ENCODE data around the gene PCBD2. TPM values are rescaled to one million over a fixed set of nuclear protein-coding genes. Genes with fewer than 3 reads are reported as not detected.
"Not testable (repeated sequence)": the region's sequence is repeated elsewhere in the genome, so short reads cannot be mapped to it uniquely, and the experiment has no call there.

Gene PCBD2
- total RNA-seq, 1 donor from 2014 or later = 7.0 TPM

DNA sequence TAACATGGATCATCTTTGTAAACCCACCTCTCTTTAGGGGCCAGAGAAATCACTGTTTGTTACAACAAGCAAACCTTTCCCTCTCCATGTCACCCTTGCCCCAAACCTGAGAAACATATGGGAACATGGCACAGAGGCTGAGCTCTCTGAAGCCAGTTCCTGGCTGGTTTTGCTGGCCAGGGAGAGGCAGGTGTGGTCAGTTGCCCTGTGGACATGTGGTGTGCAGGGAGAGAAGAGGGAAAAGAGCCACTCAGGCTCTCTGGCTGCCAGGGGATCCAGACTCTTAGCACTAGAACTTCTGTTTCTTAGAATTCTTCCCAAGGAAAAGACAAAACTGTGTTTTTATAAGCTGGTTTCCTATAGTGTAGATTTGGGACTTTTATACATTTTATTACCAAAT lies 58.2 kb downstream of the PCBD2 start:
- DNase-seq = no peak

DNA sequence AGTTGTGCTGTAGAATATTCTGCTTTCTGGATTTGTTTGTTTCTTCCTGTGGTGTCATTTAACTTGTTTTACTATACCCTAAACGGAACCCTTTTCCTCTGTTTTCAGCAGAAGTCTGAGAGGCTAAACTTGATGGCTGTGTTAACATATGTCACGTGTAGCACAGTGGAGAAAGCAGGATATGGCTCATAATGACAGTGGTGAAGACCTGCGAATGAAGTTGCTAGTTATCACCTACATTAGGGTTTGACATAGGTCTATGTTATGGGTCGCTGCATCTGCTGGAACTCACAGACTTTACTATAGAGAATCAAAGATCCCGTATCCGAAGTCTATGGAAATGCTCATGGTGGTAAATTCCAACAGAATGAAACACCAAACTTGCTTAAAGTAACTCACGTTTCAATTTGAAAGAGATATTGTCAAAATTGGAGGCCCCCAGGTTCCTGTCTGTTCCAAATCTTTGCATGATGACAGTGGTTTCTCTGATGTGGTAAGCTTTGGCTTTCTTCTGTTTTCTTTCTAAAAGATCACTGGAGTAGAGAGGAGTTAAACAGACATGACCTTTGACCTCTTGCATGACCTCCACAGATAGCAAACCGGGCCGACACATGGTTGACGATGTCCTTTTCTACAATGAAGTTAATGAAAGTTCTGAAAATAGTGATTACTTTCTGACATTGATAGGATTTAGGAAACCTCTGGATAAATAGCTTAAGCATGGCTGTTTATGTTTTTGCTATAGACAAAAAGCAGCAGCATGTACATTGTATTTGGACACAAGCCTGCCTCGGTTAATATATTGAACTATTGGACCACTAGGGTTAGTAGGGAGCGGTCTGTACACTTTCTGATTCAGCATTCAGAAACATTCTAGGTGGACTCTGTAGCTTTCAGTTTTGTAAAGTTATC lies 59.7 kb downstream of the PCBD2 start:
- DNase-seq = no peak

DNA sequence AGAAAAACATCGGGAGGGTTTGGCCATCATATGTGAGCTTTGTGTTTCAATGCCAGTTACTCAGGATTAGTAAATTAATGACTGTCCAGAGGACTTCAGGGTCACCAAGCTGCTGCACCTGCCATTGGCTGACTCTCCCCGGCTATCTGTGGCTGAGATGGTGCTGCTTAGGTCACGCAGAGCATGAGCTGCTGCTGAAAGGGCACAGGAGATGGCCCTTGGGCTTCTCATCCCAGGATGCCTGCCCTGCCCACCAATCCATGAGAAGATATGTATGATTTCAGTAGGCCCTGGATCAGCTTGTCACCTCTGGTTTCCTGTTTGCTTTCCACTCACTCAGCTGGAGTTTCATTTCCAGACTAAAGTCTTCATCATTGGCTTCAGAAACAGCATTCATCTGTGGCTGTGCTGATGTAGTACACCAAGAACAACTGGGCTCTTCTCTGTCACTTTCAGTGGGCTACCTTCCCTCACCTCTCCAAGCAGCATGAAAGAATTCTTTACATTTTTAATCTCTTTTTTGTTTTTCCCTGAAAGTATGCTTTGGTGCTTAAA lies 60.4 kb downstream of the PCBD2 start:
- DNase-seq = no peak

DNA sequence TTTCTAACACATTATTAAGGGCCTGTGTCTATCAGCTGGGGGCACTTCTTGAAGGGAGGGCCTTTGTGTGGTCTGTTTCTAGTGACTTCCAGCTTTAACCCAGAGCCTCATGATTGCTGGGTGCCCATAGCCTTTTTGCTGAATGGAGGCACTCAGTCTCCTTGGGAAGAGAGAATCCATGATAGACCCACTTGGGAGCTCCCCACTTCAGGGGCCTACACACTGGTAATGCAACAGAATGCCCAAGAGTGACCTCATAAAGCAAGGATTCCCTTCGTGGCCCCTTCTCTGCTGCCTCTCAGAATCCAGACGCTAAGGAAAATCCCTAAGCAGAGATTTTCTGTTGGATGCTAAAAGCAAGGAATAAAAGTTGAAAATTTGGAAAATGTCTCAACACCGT lies 62.7 kb downstream of the PCBD2 start, which contains the start of gene CATSPER3:
CATSPER3 (plus strand) TSS at position 301 of the 400 bp plus-strand sequence; CDS start at position 386, 85 bp downstream.
- no peak for DNase-seq

DNA sequence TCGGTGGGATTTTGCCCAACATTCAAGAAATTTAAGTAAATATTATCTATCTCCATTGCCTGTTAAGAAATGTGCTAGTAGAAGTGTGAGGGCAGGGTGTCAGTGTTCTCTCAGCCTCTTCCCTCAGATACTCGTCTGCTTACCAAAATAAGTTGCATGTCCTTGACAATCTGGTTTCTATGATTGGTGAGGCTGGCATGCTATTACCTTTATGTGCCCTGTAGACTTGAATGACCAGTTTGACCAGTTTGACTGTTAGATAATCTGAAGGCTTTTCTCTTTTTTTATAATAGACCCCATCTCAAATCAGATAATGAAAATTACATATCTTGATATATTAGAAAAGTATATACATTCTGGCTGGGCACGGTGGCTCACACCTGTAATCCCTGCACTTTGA lies 63.1 kb downstream of the PCBD2 start:
- DNase-seq = no peak

DNA sequence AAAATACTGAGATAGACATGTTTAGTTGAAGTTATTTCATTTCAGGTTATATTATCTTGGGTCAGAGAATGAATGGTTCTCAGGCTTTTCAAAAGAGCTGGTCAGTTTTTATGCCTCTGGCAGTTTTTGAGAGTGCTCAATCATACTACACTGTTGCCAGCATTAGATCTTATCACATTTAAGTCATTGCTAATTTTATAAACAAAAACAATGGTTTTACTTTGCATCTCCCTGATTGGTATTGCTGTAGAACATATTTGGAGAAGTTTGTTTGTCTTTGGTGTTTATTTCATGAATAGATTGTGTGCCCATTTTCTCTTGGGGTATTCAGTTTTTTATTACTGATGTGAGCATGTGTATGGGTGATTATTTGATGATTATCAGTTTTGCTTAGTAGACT lies 64.2 kb downstream of the PCBD2 start:
- no peak for DNase-seq

DNA sequence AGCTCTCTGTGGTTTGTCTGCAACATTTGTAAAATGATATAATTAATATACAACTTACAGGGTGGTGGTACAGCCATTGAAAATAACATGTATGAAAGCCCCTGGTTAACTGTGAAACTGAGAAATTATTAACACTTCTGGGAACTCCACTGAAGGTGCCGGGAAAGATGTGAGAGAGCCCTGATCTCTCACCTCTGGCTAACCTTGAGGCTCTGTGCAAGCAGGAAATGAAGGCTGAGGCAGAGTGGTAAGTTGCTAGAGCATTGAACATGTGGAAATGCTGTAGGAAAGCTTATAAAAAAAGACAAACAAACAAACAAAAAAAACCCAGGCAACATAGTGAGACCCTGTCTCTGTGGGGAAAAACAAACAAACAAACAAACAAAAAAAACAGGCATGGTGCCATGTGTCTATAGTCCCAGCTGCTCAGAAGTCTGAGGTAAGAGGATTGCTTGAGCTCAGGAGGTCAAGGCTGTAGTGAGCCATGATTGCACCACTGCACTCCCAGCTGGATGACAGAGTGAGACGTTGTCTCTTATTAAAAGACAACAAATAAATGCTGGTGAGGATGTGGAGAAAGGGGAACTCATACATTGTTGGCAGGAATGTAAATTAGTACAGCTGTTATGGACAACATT lies 70.3 kb downstream of the PCBD2 start:
- DNase-seq = no peak

DNA sequence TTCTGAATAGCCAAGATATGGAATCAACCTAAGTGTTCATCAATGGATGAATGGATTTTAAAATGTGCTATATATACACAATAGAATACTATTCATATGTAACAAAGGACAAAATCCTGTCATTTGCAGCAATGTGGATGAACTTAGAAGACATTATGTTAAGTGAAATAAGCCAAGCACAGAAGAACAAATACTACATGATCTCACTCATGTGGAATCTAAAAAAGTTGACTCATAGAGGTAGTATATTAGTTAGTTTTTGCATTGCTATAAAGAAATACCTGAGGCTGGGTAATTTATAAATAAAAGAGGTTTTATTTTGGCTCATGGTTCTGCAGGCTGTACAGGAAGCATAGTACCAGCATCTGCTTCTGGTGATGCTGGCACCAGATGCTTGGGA lies 70.9 kb downstream of the PCBD2 start:
- DNase-seq = no peak

DNA sequence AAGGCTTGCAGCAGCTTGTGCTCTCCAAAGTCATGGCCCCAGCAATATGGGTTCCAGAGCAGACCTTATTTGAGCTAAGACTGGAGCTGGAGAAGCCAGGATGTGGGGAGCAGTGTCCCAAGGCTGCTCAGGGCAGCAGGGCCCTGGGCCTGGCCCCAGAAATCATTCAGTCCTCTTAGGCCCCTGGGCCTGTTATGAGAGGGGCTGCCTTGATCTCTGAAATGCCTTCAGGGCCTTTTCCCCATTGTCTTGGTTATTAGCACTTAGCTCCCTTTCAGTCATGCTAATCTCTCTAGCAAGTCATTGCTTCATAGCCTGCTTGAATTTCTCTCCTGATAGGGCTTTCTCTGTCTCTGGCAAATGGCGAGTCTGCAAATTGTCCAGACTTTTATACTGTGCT lies 71.9 kb downstream of the PCBD2 start:
- no peak for DNase-seq

DNA sequence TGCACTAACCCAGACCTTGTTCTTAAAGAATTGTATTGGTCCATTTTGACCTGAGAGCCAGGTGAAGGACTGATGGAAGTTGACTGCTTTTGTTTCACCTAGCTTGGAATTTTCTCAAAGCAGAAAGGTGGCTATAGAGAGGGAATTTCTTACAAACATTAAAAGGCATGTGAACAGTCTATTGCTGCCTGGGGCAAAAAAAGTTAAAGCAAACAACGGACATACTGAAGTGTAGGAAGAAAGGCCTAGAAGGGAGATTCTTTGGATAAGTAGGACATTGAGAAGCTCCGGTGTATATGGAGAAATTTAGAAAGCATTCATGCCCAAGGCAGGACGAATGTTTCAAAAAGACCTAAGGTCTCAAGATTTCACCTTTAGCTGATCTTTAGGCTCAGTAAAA lies 74.5 kb downstream of the PCBD2 start:
- no peak for DNase-seq

DNA sequence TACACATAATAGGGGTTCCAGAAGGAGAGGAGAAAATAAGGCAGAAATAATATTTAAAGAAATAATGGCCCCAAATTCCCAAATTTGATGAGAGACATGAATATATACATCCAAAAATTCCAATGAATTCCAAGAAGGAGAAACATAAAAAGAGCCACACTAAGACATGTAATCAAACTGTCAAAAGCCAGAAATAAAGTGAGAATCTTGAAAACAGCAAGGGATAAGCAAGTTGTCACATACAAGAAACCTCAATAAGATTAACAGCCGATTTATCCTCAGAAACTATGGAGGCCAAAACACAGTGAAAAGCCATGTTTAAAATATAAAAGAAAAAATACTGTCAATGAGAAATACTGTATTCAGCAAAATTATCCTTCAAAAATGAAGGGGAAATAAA lies 77.3 kb downstream of the PCBD2 start:
- DNase-seq = no peak

DNA sequence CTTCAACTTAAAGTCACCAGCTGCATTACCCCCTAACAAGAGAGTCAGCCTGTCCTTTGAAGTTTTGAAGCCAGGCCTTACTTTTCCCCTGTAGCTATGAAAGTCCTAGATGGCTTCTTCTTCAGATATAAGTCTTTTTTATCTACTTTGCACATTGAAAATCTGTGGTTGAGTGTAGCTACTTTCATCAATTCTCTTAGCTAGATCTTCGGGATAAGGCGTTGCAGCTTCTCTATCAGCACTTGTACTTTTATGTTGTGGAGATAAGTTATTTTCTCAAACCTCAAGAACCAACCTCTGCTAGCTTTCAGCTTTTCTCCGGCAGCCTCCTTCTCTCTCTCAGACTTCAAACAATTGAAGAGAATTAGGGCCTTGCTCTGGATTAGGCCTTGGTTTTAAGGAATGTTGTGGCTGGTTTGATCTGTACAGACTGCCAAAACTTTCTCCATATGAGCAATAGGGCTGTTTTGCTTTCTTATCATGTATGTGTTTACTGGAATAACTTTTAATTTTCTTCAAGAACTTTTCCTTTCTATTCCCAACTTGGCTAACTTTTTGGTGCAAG lies 84.4 kb downstream of the PCBD2 start:
- DNase-seq = no peak

DNA sequence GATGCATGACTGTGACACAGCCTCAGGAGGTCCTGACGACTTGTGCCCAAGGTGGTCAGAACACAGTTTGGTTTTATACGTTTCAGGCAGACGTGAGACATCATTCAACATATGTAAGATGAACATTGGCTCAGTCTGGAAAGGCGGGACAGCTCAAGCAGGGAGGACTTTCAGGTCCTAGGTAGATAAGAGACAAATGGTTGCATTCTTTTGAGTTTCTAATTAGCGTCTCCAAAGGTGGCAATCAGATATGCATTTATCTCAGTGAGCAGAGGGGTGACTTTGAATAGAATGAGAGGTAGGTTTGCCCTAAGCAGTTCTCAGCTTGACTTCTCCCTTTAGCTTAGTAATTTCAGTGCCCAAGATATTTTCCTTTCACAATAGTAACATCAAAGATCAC lies 85.3 kb downstream of the PCBD2 start:
- not testable (repeated sequence) for DNase-seq

DNA sequence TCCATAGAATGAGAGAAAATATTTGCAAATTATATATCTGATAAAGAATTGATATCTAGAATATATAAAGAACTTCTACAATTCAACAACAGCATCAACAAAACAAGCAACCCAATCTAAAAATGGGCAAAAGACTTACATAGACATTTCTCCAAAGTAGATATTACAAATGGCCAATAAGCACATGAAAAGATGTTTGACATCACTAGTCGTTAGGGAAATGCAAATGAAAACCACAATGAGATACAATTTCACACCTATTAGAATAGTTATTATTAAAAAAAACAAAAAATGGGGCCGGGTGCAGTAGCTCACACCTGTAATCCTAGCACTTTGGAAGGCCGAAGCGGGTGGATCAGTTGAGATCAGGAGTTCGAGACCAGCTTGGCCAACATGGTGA lies 87.2 kb downstream of the PCBD2 start:
- DNase-seq = no peak

DNA sequence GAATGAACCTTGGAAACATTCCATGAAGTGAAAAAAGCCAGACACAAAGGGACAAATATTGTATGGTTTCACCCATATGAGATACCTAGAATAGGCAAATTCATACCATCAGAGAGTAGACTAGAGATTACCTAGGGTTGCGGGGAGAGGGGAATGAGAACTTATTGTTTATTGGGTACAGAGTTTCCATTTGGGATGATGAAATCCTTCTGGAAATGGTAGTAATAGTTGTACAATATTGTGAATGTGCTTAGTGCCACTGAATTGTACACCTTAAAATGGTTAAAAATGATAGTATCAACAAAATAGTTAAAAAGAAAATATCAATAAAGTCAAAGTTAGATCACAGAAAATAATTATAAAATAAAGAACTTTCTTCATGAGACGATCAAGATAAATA lies 88.2 kb downstream of the PCBD2 start:
- DNase-seq = no peak

DNA sequence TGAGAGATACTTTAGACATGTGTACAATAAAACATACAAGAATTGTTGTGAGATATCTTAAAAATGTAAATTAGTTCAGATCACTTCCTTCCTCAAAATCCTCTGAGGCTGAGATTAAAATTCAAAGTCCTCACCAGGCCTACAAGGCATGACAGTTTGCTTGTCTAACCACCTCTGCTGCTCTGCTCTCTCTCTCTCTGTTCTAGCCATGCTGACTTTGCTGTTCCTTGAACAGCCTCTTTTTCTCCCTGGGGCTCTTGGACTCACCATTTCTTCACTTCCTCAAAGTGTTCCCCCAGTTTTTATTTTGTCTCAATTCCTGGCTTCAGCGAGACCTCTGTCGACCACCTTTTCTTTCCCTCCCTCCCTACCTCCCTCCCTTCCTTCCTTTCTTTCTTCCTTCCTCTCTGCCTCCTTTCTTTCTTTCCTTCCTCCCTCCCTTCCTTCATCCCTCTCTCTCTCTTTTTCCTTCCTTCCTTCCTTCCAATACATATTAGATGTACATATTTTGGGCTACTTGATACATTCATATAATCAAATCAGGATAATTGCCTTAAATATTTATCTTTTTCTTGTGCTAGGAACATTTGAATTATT lies 89.7 kb downstream of the PCBD2 start:
- DNase-seq = no peak

DNA sequence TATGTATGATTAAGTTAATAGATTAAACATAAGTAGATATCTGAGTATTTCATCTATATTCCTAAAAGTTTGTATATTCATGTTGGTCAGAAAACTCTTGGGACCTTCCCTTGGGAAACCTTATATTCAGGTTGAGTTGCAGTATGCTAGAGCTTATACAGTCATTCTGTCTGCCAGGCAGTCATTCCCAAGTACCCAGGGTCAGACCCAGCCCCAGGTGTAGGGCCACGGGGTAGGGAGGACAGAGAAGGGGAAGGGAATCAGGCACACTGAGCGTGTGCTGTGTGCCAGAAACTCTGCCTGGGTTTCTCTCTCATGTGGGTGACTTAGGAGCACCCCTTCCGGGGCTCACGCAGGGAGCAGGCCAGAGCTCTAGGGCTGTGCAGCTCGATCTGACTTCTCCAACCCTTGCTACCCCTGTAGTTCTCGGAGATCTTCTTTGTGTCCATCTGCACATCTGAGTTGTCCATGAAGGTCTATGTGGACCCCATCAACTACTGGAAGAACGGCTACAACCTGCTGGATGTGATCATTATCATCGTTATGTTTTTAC lies 91.0 kb downstream of the PCBD2 start:
- DNase-seq = no peak

DNA sequence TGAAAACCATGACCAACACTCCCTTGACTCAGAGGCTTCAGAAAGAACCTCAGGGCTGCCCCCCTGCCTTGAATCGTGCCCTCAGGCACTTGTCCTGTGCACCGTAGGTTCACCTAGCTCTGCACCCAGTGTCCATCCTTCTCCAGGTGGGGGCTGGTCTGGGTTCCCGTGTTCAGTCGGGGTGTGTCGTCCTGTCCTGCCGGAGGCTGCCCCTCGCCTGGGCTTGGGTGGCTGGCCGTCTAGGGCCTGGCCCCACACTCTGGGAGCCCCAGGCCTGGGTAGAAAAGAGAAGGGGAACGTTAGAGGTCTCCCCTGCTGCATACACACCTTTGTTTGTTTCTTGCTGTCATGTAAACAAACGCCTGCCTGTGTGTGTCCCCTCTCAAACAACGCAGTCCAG lies 92.1 kb downstream of the PCBD2 start:
- no peak for DNase-seq

DNA sequence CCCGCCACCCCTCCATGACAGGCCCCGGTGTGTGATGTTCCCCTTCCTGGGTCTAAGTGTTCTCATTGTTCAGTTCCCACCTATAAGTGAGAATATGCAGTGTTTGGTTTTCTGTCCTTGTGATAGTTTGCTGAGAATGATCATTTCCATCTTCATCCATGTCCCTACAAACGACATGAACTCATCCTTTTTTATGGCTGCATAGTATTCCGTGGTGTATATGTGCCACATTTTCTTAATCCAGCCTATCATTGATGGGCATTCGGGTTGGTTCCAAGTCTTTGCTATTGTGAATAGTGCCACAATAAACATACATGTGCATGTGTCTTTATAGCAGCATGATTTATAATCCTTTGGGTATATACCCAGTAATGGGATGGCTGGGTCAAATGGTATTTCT lies 93.1 kb downstream of the PCBD2 start:
- DNase-seq = not testable (repeated sequence)

DNA sequence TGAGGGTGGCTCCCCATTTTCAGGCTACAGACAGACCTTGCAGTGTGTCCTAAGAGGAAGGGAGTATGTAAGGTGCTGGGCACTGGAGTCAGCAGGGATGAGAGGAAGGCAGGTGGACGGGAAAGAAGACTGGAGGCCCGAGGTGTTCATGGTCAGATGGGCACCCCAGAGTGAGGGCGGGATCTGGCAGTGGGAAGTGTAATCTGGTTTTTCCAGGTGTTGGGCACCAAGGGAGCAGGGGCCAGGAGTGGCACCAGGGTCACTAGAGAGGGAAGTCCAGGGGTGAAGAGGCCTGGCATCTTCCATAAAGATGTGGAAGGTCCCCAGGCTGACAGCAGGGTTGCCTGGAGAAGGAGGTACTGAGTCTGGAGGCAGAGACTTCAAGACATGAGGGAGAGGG lies 99.4 kb downstream of the PCBD2 start:
- no peak for DNase-seq

DNA sequence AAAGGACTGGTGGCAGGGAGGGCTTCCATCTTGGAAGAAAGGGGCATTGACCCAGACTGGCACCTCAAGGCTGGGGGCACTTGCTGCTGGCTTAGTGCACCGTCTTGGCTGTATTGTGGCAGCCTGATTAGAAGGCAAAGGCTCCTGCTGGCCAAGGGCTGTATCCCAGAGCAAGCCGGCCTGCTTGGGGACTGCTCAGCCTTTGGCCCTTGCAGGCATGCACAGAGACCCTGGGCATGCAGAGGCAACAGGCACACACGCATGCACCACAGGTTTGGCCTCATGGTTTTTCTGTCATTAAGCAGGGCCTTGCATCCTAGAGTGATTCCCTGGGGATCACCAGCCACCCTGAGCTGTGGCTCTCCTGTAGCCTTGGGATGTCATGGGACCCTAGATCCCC lies 100.1 kb downstream of the PCBD2 start:
- DNase-seq = no peak

DNA sequence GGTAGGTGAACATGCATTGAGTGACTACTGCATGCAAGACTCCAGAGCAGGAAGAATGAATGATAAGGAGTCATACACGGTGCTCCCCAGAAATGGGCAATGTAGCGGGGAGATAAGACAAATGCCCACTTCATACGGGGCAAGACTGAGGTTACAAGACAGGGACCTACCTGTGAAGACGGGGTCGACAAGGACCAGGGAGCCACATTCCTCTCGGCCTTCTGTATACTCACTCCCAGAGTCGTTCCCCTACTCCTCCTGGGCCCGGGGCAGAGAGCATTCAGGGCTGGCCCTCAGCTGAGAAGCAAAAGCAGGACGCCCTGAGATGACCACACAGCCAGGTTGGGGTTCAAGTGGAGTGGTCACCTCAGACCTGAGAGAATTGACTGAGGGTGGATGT lies 102.4 kb downstream of the PCBD2 start:
- no peak for DNase-seq
